ENCODE data around the gene SLF2. TPM values are rescaled to one million over a fixed set of nuclear protein-coding genes. Genes with fewer than 3 reads are reported as not detected.

The SLF2 gene
- total RNA-seq, 4 donors from 2014 or later = 8.3 to 23.3 (median 14.9) TPM

DNA sequence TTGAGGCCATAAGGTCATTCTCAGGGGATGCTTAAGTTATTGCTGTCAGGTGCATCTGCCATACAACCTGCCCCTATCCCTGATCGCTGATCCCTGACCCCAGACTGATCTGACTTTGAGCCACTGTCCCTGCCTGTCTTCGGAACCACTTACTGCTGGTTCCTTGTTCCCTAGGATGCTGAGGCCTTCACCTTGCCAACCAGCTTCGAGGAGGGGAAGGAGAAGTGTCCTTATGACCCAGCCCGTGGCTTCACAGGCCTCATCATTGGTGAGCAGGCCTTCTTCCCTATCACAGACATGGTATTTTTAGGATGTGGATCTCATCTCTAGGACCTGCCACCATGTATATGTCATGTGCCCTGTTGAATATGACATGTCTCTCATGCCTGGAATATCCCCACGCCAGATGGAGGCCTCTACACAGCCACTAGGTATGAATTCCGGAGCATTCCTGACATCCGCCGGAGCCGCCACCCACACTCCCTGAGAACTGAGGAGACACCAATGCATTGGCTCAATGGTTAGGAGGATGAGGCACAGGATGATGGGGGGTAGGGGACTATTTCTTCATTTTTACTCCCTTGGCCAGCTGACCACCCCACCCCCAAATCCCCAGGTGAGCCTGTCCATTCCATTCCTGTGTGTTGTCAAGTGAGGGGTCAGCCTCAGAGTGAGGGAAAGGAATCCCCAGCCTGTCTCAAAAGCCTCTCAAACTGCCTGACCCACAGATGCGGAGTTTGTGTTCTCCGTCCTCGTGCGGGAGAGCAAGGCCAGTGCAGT is 65.5 kb downstream of the SLF2 start:
- 85 to 88% methylated on average over 13 of the region's 13 CpGs for WGBS, 2 donors
- intact Hi-C loops (cut with DNase I; ENCODE audit: low total_unique reads) = no loop called here
- DNase-seq (ENCODE audit: low spot score in 2 of 2) = peak in 1 of 2 donors; percentile 72
- no peak for TF ChIP-seq POLR2A (IDR thresholded peaks at IDR 0.05)
- TF ChIP-seq, protein P1, sequence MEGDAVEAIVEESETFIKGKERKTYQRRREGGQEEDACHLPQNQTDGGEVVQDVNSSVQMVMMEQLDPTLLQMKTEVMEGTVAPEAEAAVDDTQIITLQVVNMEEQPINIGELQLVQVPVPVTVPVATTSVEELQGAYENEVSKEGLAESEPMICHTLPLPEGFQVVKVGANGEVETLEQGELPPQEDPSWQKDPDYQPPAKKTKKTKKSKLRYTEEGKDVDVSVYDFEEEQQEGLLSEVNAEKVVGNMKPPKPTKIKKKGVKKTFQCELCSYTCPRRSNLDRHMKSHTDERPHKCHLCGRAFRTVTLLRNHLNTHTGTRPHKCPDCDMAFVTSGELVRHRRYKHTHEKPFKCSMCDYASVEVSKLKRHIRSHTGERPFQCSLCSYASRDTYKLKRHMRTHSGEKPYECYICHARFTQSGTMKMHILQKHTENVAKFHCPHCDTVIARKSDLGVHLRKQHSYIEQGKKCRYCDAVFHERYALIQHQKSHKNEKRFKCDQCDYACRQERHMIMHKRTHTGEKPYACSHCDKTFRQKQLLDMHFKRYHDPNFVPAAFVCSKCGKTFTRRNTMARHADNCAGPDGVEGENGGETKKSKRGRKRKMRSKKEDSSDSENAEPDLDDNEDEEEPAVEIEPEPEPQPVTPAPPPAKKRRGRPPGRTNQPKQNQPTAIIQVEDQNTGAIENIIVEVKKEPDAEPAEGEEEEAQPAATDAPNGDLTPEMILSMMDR (IDR thresholded peaks at IDR 0.05) = no peak
- no peak overlapping the region for H3K4me3 ChIP-seq (ENCODE audit: low read depth, poor library complexity, severe bottlenecking)

DNA sequence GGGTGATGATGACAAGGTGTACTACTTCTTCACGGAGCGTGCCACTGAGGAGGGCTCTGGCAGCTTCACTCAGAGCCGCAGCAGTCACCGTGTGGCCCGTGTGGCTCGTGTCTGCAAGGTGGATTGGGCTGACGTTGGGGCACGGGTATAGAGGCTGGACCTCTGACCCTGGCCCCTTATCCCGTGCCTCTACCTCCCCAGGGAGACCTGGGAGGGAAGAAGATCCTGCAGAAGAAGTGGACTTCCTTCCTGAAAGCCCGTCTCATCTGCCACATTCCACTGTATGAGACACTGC is 66.1 kb downstream of the SLF2 start:
- DNase-seq (ENCODE audit: low spot score in 2 of 2) = no peak
- H3K4me3 ChIP-seq (ENCODE audit: low read depth, poor library complexity, severe bottlenecking) = no peak overlapping the region
- TF ChIP-seq, protein P1 (IDR thresholded peaks at IDR 0.05) = no peak
- no peak for TF ChIP-seq POLR2A (IDR thresholded peaks at IDR 0.05)
- intact Hi-C loops (cut with DNase I; ENCODE audit: low total_unique reads) = no loop called here
- WGBS, 2 donors = 88 to 91% methylated on average over 10 of the region's 10 CpGs

DNA sequence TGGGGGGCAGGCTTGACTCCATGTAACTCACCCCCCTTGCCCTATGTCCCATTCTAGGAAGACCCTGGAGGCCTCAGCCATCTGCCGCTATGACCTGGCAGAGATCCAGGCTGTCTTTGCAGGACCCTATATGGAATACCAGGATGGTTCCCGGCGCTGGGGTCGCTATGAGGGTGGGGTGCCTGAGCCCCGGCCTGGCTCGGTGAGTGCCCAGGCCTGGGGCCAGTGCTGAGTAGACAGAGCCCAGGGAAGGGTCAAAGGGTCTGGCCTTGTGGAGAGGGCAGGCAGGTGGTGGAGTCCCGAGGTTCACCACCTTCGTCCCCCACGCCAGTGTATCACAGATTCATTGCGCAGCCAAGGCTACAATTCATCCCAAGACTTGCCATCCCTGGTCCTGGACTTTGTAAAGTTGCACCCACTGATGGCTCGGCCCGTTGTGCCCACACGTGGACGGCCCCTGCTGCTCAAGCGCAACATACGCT is 67.1 kb downstream of the SLF2 start:
- peak in 1 of 2 donors; percentile 78 for DNase-seq (ENCODE audit: low spot score in 2 of 2)
- no peak overlapping the region for H3K4me3 ChIP-seq (ENCODE audit: low read depth, poor library complexity, severe bottlenecking)
- TF ChIP-seq, protein P1 (IDR thresholded peaks at IDR 0.05) = no peak
- TF ChIP-seq POLR2A (IDR thresholded peaks at IDR 0.05) = no peak
- intact Hi-C loops (cut with DNase I; ENCODE audit: low total_unique reads) = no loop called here
- WGBS, 2 donors = 94 to 95% methylated on average over 16 of the region's 16 CpGs

DNA sequence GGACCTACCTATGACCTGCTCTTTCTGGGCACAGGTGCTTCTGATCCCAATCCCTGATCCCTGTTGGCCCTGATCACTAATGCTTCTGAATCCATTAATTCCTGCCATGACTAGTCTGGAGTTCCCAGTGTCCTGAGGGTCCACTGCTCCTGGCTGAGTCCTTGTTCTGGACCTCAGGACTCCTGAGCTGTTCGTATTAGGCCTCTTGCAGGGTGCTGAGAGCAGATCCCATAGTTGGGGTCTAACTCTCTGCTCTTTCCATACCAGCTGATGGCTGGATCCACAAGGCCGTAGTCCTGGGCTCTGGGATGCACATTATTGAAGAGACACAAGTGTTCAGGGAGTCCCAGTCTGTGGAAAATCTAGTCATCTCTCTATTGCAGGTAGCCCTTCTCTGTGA is 67.5 kb downstream of the SLF2 start:
- intact Hi-C loops (cut with DNase I; ENCODE audit: low total_unique reads) = no loop called here
- DNase-seq (ENCODE audit: low spot score in 2 of 2) = peak in 1 of 2 donors; percentile 31
- TF ChIP-seq, protein P1 (IDR thresholded peaks at IDR 0.05) = no peak
- TF ChIP-seq POLR2A (IDR thresholded peaks at IDR 0.05) = no peak
- H3K4me3 ChIP-seq (ENCODE audit: low read depth, poor library complexity, severe bottlenecking) = no peak overlapping the region
- 89 to 100% methylated on average over 2 of the region's 2 CpGs for WGBS, 2 donors

DNA sequence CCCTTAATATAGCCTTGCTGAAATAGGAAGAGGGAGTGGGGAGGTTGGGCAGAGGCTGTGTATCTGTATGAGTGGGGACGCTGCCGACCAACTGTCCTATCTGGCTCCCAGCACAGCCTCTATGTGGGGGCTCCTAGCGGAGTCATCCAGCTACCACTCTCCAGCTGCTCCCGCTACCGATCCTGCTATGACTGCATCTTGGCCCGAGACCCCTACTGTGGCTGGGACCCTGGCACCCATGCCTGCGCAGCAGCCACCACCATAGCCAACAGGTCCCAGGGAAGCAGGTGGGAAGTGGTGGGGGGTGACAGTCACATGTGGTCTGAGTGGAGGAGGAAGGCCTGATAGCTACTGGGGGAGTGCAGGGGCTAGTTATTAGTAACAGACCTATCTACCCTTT is 67.9 kb downstream of the SLF2 start:
- intact Hi-C loops (cut with DNase I; ENCODE audit: low total_unique reads) = no loop called here

More for the DNA sequence above, 67.9 kb downstream of the SLF2 start:
- TF ChIP-seq POLR2A (IDR thresholded peaks at IDR 0.05) = no peak
- TF ChIP-seq, protein P1 (IDR thresholded peaks at IDR 0.05) = no peak
- DNase-seq (ENCODE audit: low spot score in 2 of 2) = peak in 1 of 2 donors; percentile 77
- no peak overlapping the region for H3K4me3 ChIP-seq (ENCODE audit: low read depth, poor library complexity, severe bottlenecking)
- WGBS, 2 donors = 93 to 94% methylated on average over 7 of the region's 7 CpGs

Measured in lower leg skin (tissue), 4 donors.